H9 (cell line): ENCODE results near the gene GORASP1. TPM values are rescaled to one million over a fixed set of nuclear protein-coding genes. Genes with fewer than 3 reads are reported as not detected.

Experiments used
- DNase-seq: peaks from one replicate; pipeline ENCODE4 v3.0.0-alpha.2; 2017
- H2AFZ ChIP-seq: one replicate; pipeline ENCODE4 v1.6.1; 2013; ENCODE audit warnings: mild to moderate bottlenecking, low read length, control low read depth, moderate library complexity
- H2AK5ac ChIP-seq: 2 replicates; pipeline ENCODE4 v1.6.1; 2013; ENCODE audit warnings: low read length, control low read depth, mixed read lengths; ENCODE audit not compliant: insufficient read length
- H2BK120ac ChIP-seq: one replicate; pipeline ENCODE4 v1.6.1; 2013; ENCODE audit warnings: low read depth, mild to moderate bottlenecking, low read length, control low read depth, inconsistent platforms; ENCODE audit not compliant: poor library complexity, severe bottlenecking
- H2BK12ac ChIP-seq: 2 replicates; pipeline ENCODE4 v1.6.1; 2013; ENCODE audit warnings: low read length, control low read depth, mixed read lengths, low read depth; ENCODE audit not compliant: insufficient read length
- H2BK15ac ChIP-seq: 2 replicates; pipeline ENCODE4 v1.6.1; 2013; ENCODE audit warnings: low read depth, low read length, control low read depth
- H2BK20ac ChIP-seq: one replicate; pipeline ENCODE4 v1.6.1; 2013; ENCODE audit warnings: low read depth, mild to moderate bottlenecking, low read length, control low read depth, inconsistent platforms; ENCODE audit not compliant: poor library complexity, severe bottlenecking
- H2BK5ac ChIP-seq: 2 replicates; pipeline ENCODE4 v1.6.1; 2013; ENCODE audit warnings: low read length, control low read depth, mixed read lengths; ENCODE audit not compliant: insufficient read length
- H3K14ac ChIP-seq: 2 replicates; pipeline ENCODE4 v1.6.1; 2013; ENCODE audit warnings: low read length, control low read depth; ENCODE audit not compliant: insufficient read depth
- H3K18ac ChIP-seq: 2 replicates; pipeline ENCODE4 v1.6.1; 2013; ENCODE audit warnings: low read depth, mild to moderate bottlenecking, mixed read lengths, low read length, control low read depth; ENCODE audit not compliant: insufficient read length
- H3K23ac ChIP-seq: 2 replicates; pipeline ENCODE4 v1.6.1; 2013; ENCODE audit warnings: low read length, control low read depth, mixed read lengths, low read depth; ENCODE audit not compliant: insufficient read length
- H3K23me2 ChIP-seq: 2 replicates; pipeline ENCODE4 v1.6.1; 2013; ENCODE audit warnings: low read depth, mild to moderate bottlenecking, mixed read lengths, low read length, control low read depth; ENCODE audit not compliant: insufficient read length, poor library complexity, severe bottlenecking
- H3K27ac ChIP-seq: 2 replicates; pipeline ENCODE4 v1.5.1; 2013; ENCODE audit warnings: low read length, control low read depth, mixed read lengths, low read depth; ENCODE audit not compliant: insufficient read length
- H3K27me3 ChIP-seq: 2 replicates; pipeline ENCODE4 v1.6.1; 2013; ENCODE audit warnings: low read length, control low read depth, inconsistent platforms; ENCODE audit not compliant: insufficient read depth
- H3K4ac ChIP-seq: 2 replicates; pipeline ENCODE4 v1.6.1; 2013; ENCODE audit warnings: low read depth, mild to moderate bottlenecking, control low read depth, inconsistent platforms, low read length, moderate library complexity
- H3K4me1 ChIP-seq: 2 replicates; pipeline ENCODE4 v1.6.1; 2013; ENCODE audit warnings: low read length, control low read depth, inconsistent platforms; ENCODE audit not compliant: insufficient read depth
- H3K4me2 ChIP-seq: 2 replicates; pipeline ENCODE4 v1.6.1; 2013; ENCODE audit warnings: low read length, control low read depth, mixed read lengths; ENCODE audit not compliant: insufficient read length, insufficient read depth
- H3K56ac ChIP-seq: 2 replicates; pipeline ENCODE4 v1.6.1; 2013; ENCODE audit warnings: low read depth, mild to moderate bottlenecking, mixed read lengths, low read length, control low read depth; ENCODE audit not compliant: insufficient read length
- H3K79me1 ChIP-seq: 2 replicates; pipeline ENCODE4 v1.6.1; 2013; ENCODE audit warnings: low read depth, mild to moderate bottlenecking, moderate library complexity, low read length, control low read depth, inconsistent platforms; ENCODE audit not compliant: insufficient read depth, poor library complexity, severe bottlenecking
- H3K79me2 ChIP-seq: 2 replicates; pipeline ENCODE4 v1.6.1; 2013; ENCODE audit warnings: low read length, control low read depth, inconsistent platforms; ENCODE audit not compliant: insufficient read depth
- H3K9ac ChIP-seq: 2 replicates; pipeline ENCODE4 v1.6.1; 2013; ENCODE audit warnings: low read length, control low read depth, mixed read lengths; ENCODE audit not compliant: insufficient read length; ENCODE audit errors: extremely low read depth
- H3K9me3 ChIP-seq: one replicate; pipeline ENCODE4 v1.6.1; 2013; ENCODE audit warnings: low read depth, low read length, inconsistent platforms; ENCODE audit not compliant: control insufficient read depth
- H3T11ph ChIP-seq: one replicate; pipeline ENCODE4 v1.6.1; 2013; ENCODE audit warnings: mild to moderate bottlenecking, low read length, control low read depth, inconsistent platforms
- H4K20me1 ChIP-seq: one replicate; pipeline ENCODE4 v1.6.1; 2013; ENCODE audit not compliant: control insufficient read depth, insufficient read length, insufficient read depth
- H4K5ac ChIP-seq: 2 replicates; pipeline ENCODE4 v1.6.1; 2013; ENCODE audit warnings: low read depth, mild to moderate bottlenecking, mixed read lengths, low read length, control low read depth; ENCODE audit not compliant: insufficient read length
- H4K8ac ChIP-seq: replicated peaks from 2 replicates; pipeline ENCODE4 v1.6.1; 2013; ENCODE audit warnings: low read length, control low read depth, mixed read lengths, low read depth; ENCODE audit not compliant: insufficient read length
- H4K91ac ChIP-seq: 2 replicates; pipeline ENCODE4 v1.6.1; 2013; ENCODE audit warnings: low read depth, mild to moderate bottlenecking, moderate library complexity, mixed read lengths, low read length, control low read depth; ENCODE audit not compliant: insufficient read length
- H3K27ac Mint-ChIP-seq, 3 experiments: 2 replicates in 2 of 3; 3 replicates in 1 of 3; pipeline ENCODE4 v1.8.0; 2020 to 2021; ENCODE audit warnings: mixed read lengths in 3 of 3, mild to moderate bottlenecking in 1 of 3, moderate library complexity in 1 of 3
- H3K27me3 Mint-ChIP-seq: 2 replicates; pipeline ENCODE4 v1.8.0; 2021; ENCODE audit warnings: low read depth, mild to moderate bottlenecking, moderate library complexity, mixed read lengths
- H3K36me3 Mint-ChIP-seq, 3 experiments: 2 replicates in 2 of 3; 3 replicates in 1 of 3; pipeline ENCODE4 v1.8.0; 2020 to 2021; ENCODE audit warnings: low read depth in 3 of 3, mixed read lengths in 3 of 3; ENCODE audit not compliant: insufficient read depth in 1 of 3
- H3K4me1 Mint-ChIP-seq, 2 experiments: 2 replicates each; pipeline ENCODE4 v1.8.0; 2020; ENCODE audit warnings: mixed read lengths in 2 of 2
- H3K4me3 Mint-ChIP-seq, 2 experiments: 2 replicates in 1 of 2; 3 replicates in 1 of 2; pipeline ENCODE4 v1.8.0; 2020 to 2021; ENCODE audit warnings: mild to moderate bottlenecking in 2 of 2, mixed read lengths in 2 of 2, moderate library complexity in 1 of 2
- H3K9me3 Mint-ChIP-seq, 2 experiments: 2 replicates in 1 of 2; 3 replicates in 1 of 2; pipeline ENCODE4 v1.8.0; 2020; ENCODE audit warnings: mild to moderate bottlenecking in 2 of 2, mixed read lengths in 2 of 2, moderate library complexity in 1 of 2
- WGBS: extraction: QIAGEN DNeasy Blood & Tissue Kit; methylation state at CpG from one replicate; pipeline ENCODE4 v1.1.7; 2013; ENCODE audit warnings: missing lambda C conversion rate, low lambda C conversion rate, mixed read lengths; ENCODE audit not compliant: insufficient read length; ENCODE audit errors: extremely low coverage; 5-methylcytosine and 5-hydroxymethylcytosine counted together
- total RNA-seq: library from RNA; stranded (reverse); gene quantifications from 2 replicates; pipeline ENCODE4 v1.2.1, GENCODE V29; 2021
- TF ChIP-seq, protein P1 (sequence below): fragments of 200-600 bp; sonication (generic); conservative IDR thresholded peaks from 3 replicates; pipeline ENCODE4 v1.8.0; 2021; ENCODE audit warnings: antibody characterized with exemption, mild to moderate bottlenecking

Gene GORASP1
- total RNA-seq, 1 experiment from 2014 or later, result 37.4 TPM

- no peaks in the 10 kb centered on the region for H3K27me3 Mint-ChIP-seq
- Histone ChIP-seq H2BK15ac (no peak overlapping the region), H3K79me1 (no peaks in the 10 kb centered on the region), H3K79me2 (no peaks in the 10 kb centered on the region; the same call in 1 of the 2 replicates), H3K4me1 (peaks cover 15% of the 10 kb centered on the region; the same call in 1 of the 2 replicates), H4K91ac (no peak overlapping the region), H3K9ac (no peak overlapping the region), H2BK5ac (no peak overlapping the region), H3K4ac (no peak overlapping the region), H3K27ac (no peak overlapping the region), H4K20me1 (no peaks in the 10 kb centered on the region), H3K27me3 (no peaks in the 10 kb centered on the region), H3K23me2 (no peaks in the 10 kb centered on the region), H2AK5ac (no peak overlapping the region), H2BK12ac (no peak overlapping the region), H2BK20ac (no peak overlapping the region), H3K9me3 (no peaks in the 10 kb centered on the region), H3K56ac (no peak overlapping the region), H3T11ph (no peak overlapping the region), H2BK120ac (no peak overlapping the region), H3K18ac (no peak overlapping the region), H4K8ac (no peak overlapping the region), H2AFZ (no peak overlapping the region), H3K23ac (no peak overlapping the region), H3K4me2 (no peak overlapping the region), H3K14ac (no peak overlapping the region), H4K5ac (no peak overlapping the region)
- H3K4me1 Mint-ChIP-seq, result peaks cover 19 to 24% of the 10 kb centered on the region in 2 experiments
- peak; percentile 12 for DNase-seq
- no peak overlapping the region; a peak in 1 of 7 replicates for H3K27ac Mint-ChIP-seq
- H3K9me3 Mint-ChIP-seq, result no peaks in the 10 kb centered on the region
- H3K4me3 Mint-ChIP-seq, result 0 out of 5 replicates have a peak overlapping the region, but pooled peaks of 1 of the 2 experiments have one; percentile 46
- TF ChIP-seq, protein P1, sequence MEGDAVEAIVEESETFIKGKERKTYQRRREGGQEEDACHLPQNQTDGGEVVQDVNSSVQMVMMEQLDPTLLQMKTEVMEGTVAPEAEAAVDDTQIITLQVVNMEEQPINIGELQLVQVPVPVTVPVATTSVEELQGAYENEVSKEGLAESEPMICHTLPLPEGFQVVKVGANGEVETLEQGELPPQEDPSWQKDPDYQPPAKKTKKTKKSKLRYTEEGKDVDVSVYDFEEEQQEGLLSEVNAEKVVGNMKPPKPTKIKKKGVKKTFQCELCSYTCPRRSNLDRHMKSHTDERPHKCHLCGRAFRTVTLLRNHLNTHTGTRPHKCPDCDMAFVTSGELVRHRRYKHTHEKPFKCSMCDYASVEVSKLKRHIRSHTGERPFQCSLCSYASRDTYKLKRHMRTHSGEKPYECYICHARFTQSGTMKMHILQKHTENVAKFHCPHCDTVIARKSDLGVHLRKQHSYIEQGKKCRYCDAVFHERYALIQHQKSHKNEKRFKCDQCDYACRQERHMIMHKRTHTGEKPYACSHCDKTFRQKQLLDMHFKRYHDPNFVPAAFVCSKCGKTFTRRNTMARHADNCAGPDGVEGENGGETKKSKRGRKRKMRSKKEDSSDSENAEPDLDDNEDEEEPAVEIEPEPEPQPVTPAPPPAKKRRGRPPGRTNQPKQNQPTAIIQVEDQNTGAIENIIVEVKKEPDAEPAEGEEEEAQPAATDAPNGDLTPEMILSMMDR, result no peak
- H3K36me3 Mint-ChIP-seq, result peaks cover 14 to 56% (median 44%) of the 10 kb centered on the region in 3 experiments; a peak in 6 of 7 replicates
- no CpG with 5 or more reads among the region's 14 CpGs for WGBS
These were observed 35.8 kb upstream of the GORASP1 start for GRCh38 chr3:39143051-39143885.
